H1 (cell line): ENCODE results near the gene DOK6. TPM values are rescaled to one million over a fixed set of nuclear protein-coding genes. Genes with fewer than 3 reads are reported as not detected.

Experiments used
- CTCF ChIA-PET: fragments of 300-600 bp; sonication (Branson Sonifier 250); formaldehyde crosslinking; loops from one replicate; lab custom pipeline; 2021; ENCODE audit not compliant: partially characterized antibody; lab: Charles Lee
- POLR2A ChIA-PET: fragments of 300-600 bp; sonication (Branson Sonifier 250); formaldehyde crosslinking; loops from one replicate; lab custom pipeline; 2021; ENCODE audit warnings: inconsistent platforms; ENCODE audit not compliant: partially characterized antibody; lab: Charles Lee
- DNase-seq, 2 experiments: peaks; one replicate each; pipeline versions ENCODE4 v3.0.0 to v3.0.0-alpha.2; 2010 to 2022; ENCODE audit warnings: low spot score in 2 of 2, low read depth in 1 of 2, mixed read lengths in 1 of 2
- FAIRE-seq: peaks from 2 replicates; lab custom pipeline; 2011; peaks lifted over from hg19 to GRCh38; lab: Jason Lieb, UNC
- H2AFZ ChIP-seq: 2 replicates; pipeline ENCODE4 v1.8.1; 2012; ENCODE audit warnings: low read length, inconsistent platforms
- H2AK5ac ChIP-seq: 2 replicates; pipeline ENCODE4 v1.6.1; 2013; ENCODE audit warnings: low read depth, low read length
- H2BK120ac ChIP-seq: replicated peaks from 2 replicates; pipeline ENCODE3; 2013; ENCODE audit warnings: low read depth, low read length, inconsistent platforms
- H2BK12ac ChIP-seq: 2 replicates; pipeline ENCODE4 v1.6.1; 2013; ENCODE audit warnings: low read depth, low read length
- H2BK15ac ChIP-seq: 2 replicates; pipeline ENCODE4 v1.6.1; 2013; ENCODE audit warnings: low read length
- H2BK20ac ChIP-seq: 2 replicates; pipeline ENCODE4 v1.6.1; 2013; ENCODE audit warnings: low read length
- H2BK5ac ChIP-seq: 2 replicates; pipeline ENCODE4 v1.6.1; 2013; ENCODE audit warnings: low read depth, low read length
- H3K14ac ChIP-seq: 2 replicates; pipeline ENCODE4 v1.6.1; 2013; ENCODE audit warnings: inconsistent platforms; ENCODE audit not compliant: insufficient read length
- H3K18ac ChIP-seq: 2 replicates; pipeline ENCODE4 v1.6.1; 2013; ENCODE audit warnings: low read length; ENCODE audit errors: extremely low read depth
- H3K23ac ChIP-seq: 2 replicates; pipeline ENCODE4 v1.6.1; 2013; ENCODE audit warnings: inconsistent platforms; ENCODE audit not compliant: insufficient read length
- H3K23me2 ChIP-seq: 2 replicates; pipeline ENCODE4 v1.6.1; 2013; ENCODE audit warnings: low read depth, low read length
- H3K27ac ChIP-seq: 2 replicates; pipeline ENCODE4 v1.6.1; 2011; ENCODE audit warnings: low read depth, low read length, inconsistent platforms
- H3K27me3 ChIP-seq, 4 experiments: replicated peaks in 1 of 4; 1 replicate in 1 of 4; 2 replicates in 3 of 4; pipeline versions ENCODE4 v1.6.1 to v1.8.1; 2011 to 2013; ENCODE audit warnings: low read length in 3 of 4, mild to moderate bottlenecking in 3 of 4, inconsistent platforms in 2 of 4, mixed read lengths in 2 of 4, moderate library complexity in 1 of 4; ENCODE audit not compliant: control insufficient read depth in 3 of 4, insufficient read depth in 3 of 4; ENCODE audit errors: extremely low read depth in 1 of 4
- H3K36me3 ChIP-seq, 4 experiments: 2 replicates each; pipeline versions ENCODE4 v1.6.1 to v1.8.1; 2011 to 2013; ENCODE audit warnings: mild to moderate bottlenecking in 4 of 4, low read length in 3 of 4, moderate library complexity in 2 of 4, control low read depth in 1 of 4, inconsistent platforms in 1 of 4; ENCODE audit not compliant: insufficient read depth in 4 of 4, control insufficient read depth in 2 of 4
- H3K4ac ChIP-seq: replicated peaks from 2 replicates; pipeline ENCODE3; 2013; ENCODE audit warnings: low read length, low read depth, mixed read lengths, inconsistent platforms; ENCODE audit not compliant: insufficient read length
- H3K4me1 ChIP-seq, 4 experiments: replicated peaks in 1 of 4; 1 replicate in 1 of 4; 2 replicates in 3 of 4; pipeline versions ENCODE4 v1.6.1 to v1.8.1; 2011 to 2013; ENCODE audit warnings: low read length in 3 of 4, inconsistent platforms in 2 of 4, mixed read lengths in 1 of 4; ENCODE audit not compliant: insufficient read depth in 4 of 4, control insufficient read depth in 3 of 4
- H3K4me2 ChIP-seq, 2 experiments: 2 replicates each; pipeline versions ENCODE4 v1.6.1 to v1.8.1; 2011 to 2013; ENCODE audit warnings: low read depth in 2 of 2, low read length in 2 of 2, control low read depth in 1 of 2, inconsistent platforms in 1 of 2, mild to moderate bottlenecking in 1 of 2; ENCODE audit not compliant: insufficient read depth in 1 of 2
- H3K4me3 ChIP-seq, 4 experiments: fragments of 200-600, 300-600 bp in 1 of 4; sonication (generic), shearing (Covaris generic), sonication (Bioruptor Twin) in 1 of 4; 2 replicates each; pipeline versions ENCODE4 v1.5.1 to v1.8.1; 2011 to 2016; ENCODE audit warnings: low read length in 4 of 4, low read depth in 3 of 4, control low read depth in 2 of 4, inconsistent platforms in 2 of 4, mild to moderate bottlenecking in 2 of 4, mixed read lengths in 1 of 4, moderate library complexity in 1 of 4; ENCODE audit not compliant: insufficient read depth in 2 of 4; ENCODE audit errors: extremely low read depth in 1 of 4
- H3K56ac ChIP-seq: replicated peaks from 2 replicates; pipeline ENCODE3; 2013; ENCODE audit warnings: low read depth, mild to moderate bottlenecking, mixed read lengths, low read length, inconsistent platforms; ENCODE audit not compliant: insufficient read length
- H3K79me1 ChIP-seq: 2 replicates; pipeline ENCODE4 v1.6.1; 2013; ENCODE audit warnings: low read depth, low read length, control low read depth
- H3K79me2 ChIP-seq, 2 experiments: 2 replicates each; pipeline versions ENCODE4 v1.6.1 to v1.8.1; 2012 to 2013; ENCODE audit warnings: low read length in 2 of 2, mild to moderate bottlenecking in 2 of 2, inconsistent platforms in 1 of 2; ENCODE audit not compliant: insufficient read depth in 2 of 2, control insufficient read depth in 1 of 2
- H3K9ac ChIP-seq, 4 experiments: replicated peaks in 1 of 4; 1 replicate in 1 of 4; 2 replicates in 3 of 4; pipeline versions ENCODE4 v1.6.1 to v1.8.1; 2011 to 2013; ENCODE audit warnings: low read depth in 3 of 4, low read length in 3 of 4, control low read depth in 2 of 4, mild to moderate bottlenecking in 2 of 4, moderate library complexity in 2 of 4, inconsistent platforms in 1 of 4; ENCODE audit errors: extremely low read depth in 1 of 4
- H3K9me3 ChIP-seq, 2 experiments: 2 replicates each; pipeline versions ENCODE4 v1.6.1 to v1.8.1; 2012 to 2013; ENCODE audit warnings: mild to moderate bottlenecking in 2 of 2, moderate library complexity in 2 of 2, control low read depth in 1 of 2, inconsistent platforms in 1 of 2, low read depth in 1 of 2, low read length in 1 of 2, mixed read lengths in 1 of 2; ENCODE audit not compliant: insufficient read depth in 2 of 2
- H4K20me1 ChIP-seq, 2 experiments: replicated peaks in 1 of 2; 2 replicates each; pipeline versions ENCODE3 to v1.8.1; 2011 to 2013; ENCODE audit warnings: inconsistent platforms in 2 of 2, low read length in 2 of 2, mild to moderate bottlenecking in 1 of 2; ENCODE audit not compliant: insufficient read depth in 2 of 2, control insufficient read depth in 1 of 2
- H4K5ac ChIP-seq: 2 replicates; pipeline ENCODE4 v1.6.1; 2013; ENCODE audit warnings: low read length, low read depth, mixed read lengths, inconsistent platforms; ENCODE audit not compliant: insufficient read length
- H4K8ac ChIP-seq: 2 replicates; pipeline ENCODE4 v1.8.0; 2013; ENCODE audit warnings: mild to moderate bottlenecking, moderate library complexity, low read length, inconsistent platforms; ENCODE audit not compliant: insufficient read depth; ENCODE audit errors: extremely low read depth
- H4K91ac ChIP-seq: replicated peaks from 2 replicates; pipeline ENCODE3; 2013; ENCODE audit warnings: low read length, mixed read lengths, inconsistent platforms; ENCODE audit not compliant: insufficient read length
- ASH2L ChIP-seq: fragments of 200-600, 300-600 bp; sonication (generic); IDR thresholded peaks from one replicate; pipeline ENCODE4 v1.7.1; 2017; ENCODE audit warnings: low read length
- BCL11A ChIP-seq, 2 experiments: IDR thresholded peaks; one replicate each; pipeline ENCODE4 v1.6.1; 2011; ENCODE audit warnings: low read depth in 2 of 2, low read length in 2 of 2, mild to moderate bottlenecking in 2 of 2
- CREB1 ChIP-seq: IDR thresholded peaks from 2 replicates; pipeline ENCODE4 v1.6.1; 2012; ENCODE audit warnings: inconsistent platforms
- HDAC2 ChIP-seq, 2 experiments: fragments of 300-600 bp in 1 of 2; sonication (generic) in 1 of 2; IDR thresholded peaks; 2 replicates each; pipeline ENCODE4 v1.6.1; 2011 to 2012; ENCODE audit warnings: low read depth in 2 of 2, low read length in 2 of 2, mild to moderate bottlenecking in 2 of 2, moderate library complexity in 2 of 2, borderline replicate concordance in 1 of 2, inconsistent platforms in 1 of 2
- NANOG ChIP-seq: IDR thresholded peaks from 2 replicates; pipeline ENCODE4 v1.6.1; 2011; ENCODE audit warnings: low read length, low read depth, mild to moderate bottlenecking, inconsistent platforms; ENCODE audit not compliant: insufficient read depth, poor library complexity, severe bottlenecking
- POLR2A ChIP-seq, 2 experiments: IDR thresholded peaks; 1 replicate in 1 of 2; 2 replicates in 1 of 2; pipeline ENCODE4 v1.6.1; 2011; ENCODE audit warnings: low read depth in 2 of 2, low read length in 2 of 2, mild to moderate bottlenecking in 2 of 2; ENCODE audit errors: control extremely low read depth in 1 of 2
- RXRA ChIP-seq: IDR thresholded peaks from 2 replicates; pipeline ENCODE4 v1.6.1; 2011; ENCODE audit warnings: low read depth, mild to moderate bottlenecking, low read length, moderate library complexity; ENCODE audit not compliant: insufficient read depth
- SP4 ChIP-seq: IDR thresholded peaks from 2 replicates; pipeline ENCODE4 v1.6.1; 2012; ENCODE audit warnings: low read length, inconsistent platforms
- SUZ12 ChIP-seq: fragments of 200-600 bp; sonication (generic); IDR thresholded peaks from 2 replicates; pipeline ENCODE4 v1.6.1; 2012; ENCODE audit warnings: mild to moderate bottlenecking, inconsistent platforms, low read length, moderate library complexity, mixed read lengths
- TAF1 ChIP-seq: IDR thresholded peaks from 2 replicates; pipeline ENCODE4 v1.6.1; 2011; ENCODE audit warnings: mild to moderate bottlenecking, low read depth, low read length
- TCF12 ChIP-seq: IDR thresholded peaks from 2 replicates; pipeline ENCODE4 v1.6.1; 2011; ENCODE audit warnings: low read depth, mild to moderate bottlenecking, low read length
- ZNF274 ChIP-seq: IDR thresholded peaks from 2 replicates; pipeline ENCODE4 v1.7.0; 2012; ENCODE audit warnings: low read length, borderline replicate concordance; ENCODE audit errors: extremely low read depth
- WGBS, 2 experiments: shearing (Covaris generic) in 1 of 2; methylation state at CpG; one replicate each; pipeline versions ENCODE4 v1.1.6 to v1.1.7; 2013 to 2015; ENCODE audit warnings: low lambda C conversion rate in 2 of 2, mixed read lengths in 2 of 2, inconsistent platforms in 1 of 2, low coverage in 1 of 2, missing lambda C conversion rate in 1 of 2; ENCODE audit not compliant: insufficient replicate concordance in 2 of 2, insufficient coverage in 1 of 2, insufficient read length in 1 of 2; ENCODE audit errors: extremely low coverage in 1 of 2, missing lambda C conversion rate in 1 of 2; 5-methylcytosine and 5-hydroxymethylcytosine counted together
- polyA plus RNA-seq, 7 experiments: library from polyadenylated mRNA; depleted of rRNA in 3 of 7; stranded (reverse) in 5 of 7; unstranded in 2 of 7; fragments of >200 nt in 5 of 7; fragments of 200-250 nt in 2 of 7; gene quantifications; 1 replicate in 5 of 7; 2 replicates in 1 of 7; 4 replicates in 1 of 7; pipeline versions ENCODE4 v1.2.1 to v1.2.3, GENCODE V29; 2011 to 2013; ENCODE audit warnings: missing spikeins in 2 of 7, mixed read lengths in 2 of 7
- total RNA-seq: library from RNA; stranded (reverse); fragmentation: NEBNext Ultra II Directional; extraction: Animal tissue kit (Norgen Biotek cat#: 25700); gene quantifications from 2 replicates; pipeline ENCODE4 v1.2.1, GENCODE V29; 2021
- TF ChIP-seq, protein P1 (sequence below): IDR thresholded peaks from 2 replicates; pipeline ENCODE4 v1.6.1; 2011; ENCODE audit warnings: low read depth, mild to moderate bottlenecking, low read length; ENCODE audit not compliant: insufficient read depth

Gene DOK6
- total and polyA plus RNA-seq, 2 of the 8 experiments (the other 6 are each of a cell fraction or from before 2014, with no cell fraction given): 0.33 to 0.50 TPM

DNA sequence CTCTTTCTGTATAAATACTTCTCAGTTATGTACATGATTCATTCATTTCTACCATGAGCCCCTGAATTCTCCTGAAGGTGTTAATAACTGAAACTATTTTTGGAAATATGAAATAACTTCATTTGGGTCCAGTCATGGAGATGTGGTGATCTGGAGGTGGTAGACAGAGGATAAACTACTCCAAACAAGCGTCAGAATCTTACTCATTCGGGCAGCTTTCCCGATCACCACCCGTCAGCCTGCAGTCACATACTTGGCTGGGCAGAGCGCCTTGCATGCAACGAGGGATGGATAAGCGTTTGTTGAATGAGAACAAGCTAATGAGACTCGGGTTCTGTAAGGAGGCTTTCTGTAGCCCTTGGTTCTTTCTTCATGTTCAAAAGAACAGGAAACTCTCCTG is 324.3 kb downstream of the DOK6 start:
- no peaks in the 10 kb centered on the region for H4K20me1 ChIP-seq
- H3K23ac ChIP-seq: no peak overlapping the region
- H2AK5ac ChIP-seq: no peak overlapping the region
- H3K79me1 ChIP-seq: no peaks in the 10 kb centered on the region
- no peak overlapping the region for H3K4me2 ChIP-seq
- H3K36me3 ChIP-seq: no peaks in the 10 kb centered on the region
- no peak overlapping the region for H2BK5ac ChIP-seq
- H4K91ac ChIP-seq: no peak overlapping the region
- H4K8ac ChIP-seq: no peak overlapping the region
- no peak for FAIRE-seq
- CTCF ChIA-PET: interaction anchor here (1.3 kb wide), 1 partner anchor 12 kb away, joined by 3 read pairs; no protein-coding TSS in a partner anchor
- TF ChIP-seq ZNF274: no peak
- TF ChIP-seq TAF1: no peak
- TF ChIP-seq SP4: no peak
- TF ChIP-seq ASH2L: no peak
- no peak for TF ChIP-seq CREB1
- TF ChIP-seq TCF12: no peak
- TF ChIP-seq HDAC2 (IDR thresholded peaks at IDR 0.05; ENCODE audit: borderline replicate concordance in 1 of 2, low read depth in 2 of 2, low read length in 2 of 2): no peak
- TF ChIP-seq NANOG: no peak
- no peak for TF ChIP-seq BCL11A (IDR thresholded peaks at IDR 0.05; ENCODE audit: low read depth in 2 of 2, low read length in 2 of 2)
- TF ChIP-seq, protein P1, sequence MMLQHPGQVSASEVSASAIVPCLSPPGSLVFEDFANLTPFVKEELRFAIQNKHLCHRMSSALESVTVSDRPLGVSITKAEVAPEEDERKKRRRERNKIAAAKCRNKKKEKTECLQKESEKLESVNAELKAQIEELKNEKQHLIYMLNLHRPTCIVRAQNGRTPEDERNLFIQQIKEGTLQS: no peak
- no peak for TF ChIP-seq SUZ12
- no peak for TF ChIP-seq RXRA
- no peak for TF ChIP-seq POLR2A (IDR thresholded peaks at IDR 0.05; ENCODE audit: control extremely low read depth in 1 of 2, low read depth in 2 of 2, low read length in 2 of 2)
- no peaks in the 10 kb centered on the region for H3K9me3 ChIP-seq
- no peaks in the 10 kb centered on the region for H3K79me2 ChIP-seq
- H3K14ac ChIP-seq: no peak overlapping the region
- H2BK120ac ChIP-seq: no peak overlapping the region
- POLR2A ChIA-PET: no interaction called here
- H3K9ac ChIP-seq: no peak overlapping the region
- H3K18ac ChIP-seq: no peak overlapping the region
- no peak overlapping the region for H2BK20ac ChIP-seq
- H3K4me3 ChIP-seq: no peak overlapping the region
- H3K27me3 ChIP-seq: no peaks in the 10 kb centered on the region
- H3K23me2 ChIP-seq: no peaks in the 10 kb centered on the region
- no peak overlapping the region for H2BK12ac ChIP-seq
- no peak for DNase-seq
- no peak overlapping the region for H3K4ac ChIP-seq
- no peak overlapping the region for H4K5ac ChIP-seq
- no peak overlapping the region for H3K27ac ChIP-seq
- 90% methylated on average over 8 of the region's 8 CpGs; no CpG with 5 or more reads in 1 of the 2 experiments for WGBS, 2 experiments
- H2BK15ac ChIP-seq: no peak overlapping the region
- peaks cover 0 to 3% (median 0%) of the 10 kb centered on the region in 4 experiments; a peak in 1 of 7 replicates for H3K4me1 ChIP-seq
- H2AFZ ChIP-seq: no peak overlapping the region
- H3K56ac ChIP-seq: no peak overlapping the region
